Spleen (tissue), 7 donors: ENCODE data around the gene YPEL1.

ENCODE experiments used
- POLR2A ChIP-seq, 3 donors: fragments of 450-650 bp; IDR thresholded peaks; one replicate each; pipeline ENCODE4 v1.5.1; 2017; ENCODE audit warnings: antibody characterized with exemption in 3 of 3, mild to moderate bottlenecking in 1 of 3
- POLR2AphosphoS5 ChIP-seq, 3 donors: sonication (generic); formaldehyde crosslinking; IDR thresholded peaks; one replicate each; pipeline ENCODE4 v1.5.1; 2017; ENCODE audit warnings: antibody characterized with exemption in 3 of 3
- TF ChIP-seq, protein P1 (sequence below), 11 experiments: fragments of 200-600 bp in 7 of 11; fragments of 450-650 bp in 4 of 11; sonication (generic) in 4 of 11; IDR thresholded peaks in 8 of 11; conservative IDR thresholded peaks in 3 of 11; 1 replicate in 7 of 11; 2 replicates in 4 of 11; pipeline versions ENCODE4 v1.4.0 to v1.8.0; 2016 to 2021; ENCODE audit warnings: antibody characterized with exemption in 11 of 11, inconsistent platforms in 4 of 11, mild to moderate bottlenecking in 1 of 11
- donor health status: DM: no; HTN: no; CAD: no; lungs with moderate emphysema.
- donor health status: DM: no; HTN: no; CAD: no.
- donor health status: DM: no; HTN: no; CAD: no.

DNA sequence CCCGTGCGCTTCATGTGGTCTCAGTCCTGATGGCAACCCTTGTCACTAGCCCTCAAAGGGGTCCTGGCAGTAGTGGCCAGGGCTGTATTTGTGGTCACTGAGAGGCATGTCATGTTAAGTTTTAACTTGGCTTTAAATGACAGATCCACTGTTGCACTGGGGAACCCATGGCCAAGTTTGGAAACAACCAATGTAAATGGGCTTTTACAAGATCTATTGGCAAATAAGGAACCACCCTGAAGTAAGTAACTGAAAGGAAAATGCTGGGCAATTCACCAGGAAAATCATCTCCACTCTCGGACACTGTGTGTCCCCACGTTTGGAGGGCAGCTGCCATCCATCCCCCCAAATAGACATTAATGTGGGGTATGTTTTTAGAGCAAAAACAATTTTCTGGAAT lies 8.4 kb downstream of the YPEL1 start:
- TF ChIP-seq POLR2A (IDR thresholded peaks at IDR 0.05) (no peak), POLR2AphosphoS5 (IDR thresholded peaks at IDR 0.05) (no peak)
- TF ChIP-seq, protein P1, sequence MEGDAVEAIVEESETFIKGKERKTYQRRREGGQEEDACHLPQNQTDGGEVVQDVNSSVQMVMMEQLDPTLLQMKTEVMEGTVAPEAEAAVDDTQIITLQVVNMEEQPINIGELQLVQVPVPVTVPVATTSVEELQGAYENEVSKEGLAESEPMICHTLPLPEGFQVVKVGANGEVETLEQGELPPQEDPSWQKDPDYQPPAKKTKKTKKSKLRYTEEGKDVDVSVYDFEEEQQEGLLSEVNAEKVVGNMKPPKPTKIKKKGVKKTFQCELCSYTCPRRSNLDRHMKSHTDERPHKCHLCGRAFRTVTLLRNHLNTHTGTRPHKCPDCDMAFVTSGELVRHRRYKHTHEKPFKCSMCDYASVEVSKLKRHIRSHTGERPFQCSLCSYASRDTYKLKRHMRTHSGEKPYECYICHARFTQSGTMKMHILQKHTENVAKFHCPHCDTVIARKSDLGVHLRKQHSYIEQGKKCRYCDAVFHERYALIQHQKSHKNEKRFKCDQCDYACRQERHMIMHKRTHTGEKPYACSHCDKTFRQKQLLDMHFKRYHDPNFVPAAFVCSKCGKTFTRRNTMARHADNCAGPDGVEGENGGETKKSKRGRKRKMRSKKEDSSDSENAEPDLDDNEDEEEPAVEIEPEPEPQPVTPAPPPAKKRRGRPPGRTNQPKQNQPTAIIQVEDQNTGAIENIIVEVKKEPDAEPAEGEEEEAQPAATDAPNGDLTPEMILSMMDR (IDR thresholded peaks at IDR 0.05 in 8 of 11, conservative IDR thresholded peaks at IDR 0.05 in 3 of 11), result no peak
